ENCODE data around the gene HACD3. TPM values are rescaled to one million over a fixed set of nuclear protein-coding genes. Genes with fewer than 3 reads are reported as not detected.

HACD3 gene
- total RNA-seq, 1 experiment from 2014 or later, result 157 TPM

- Histone ChIP-seq H3K27ac (ENCODE audit: low read depth, low read length, poor library complexity, severe bottlenecking) (no peak overlapping the region), H3K4me1 (ENCODE audit: insufficient read depth, low read length, poor library complexity, severe bottlenecking) (no peaks in the 10 kb centered on the region), H3K4me3 (ENCODE audit: low read depth, low read length, poor library complexity, severe bottlenecking) (no peak overlapping the region), H3K36me3 (ENCODE audit: insufficient read depth, low read length, poor library complexity, severe bottlenecking) (peaks cover 43% of the 10 kb centered on the region), H3K27me3 (replicated peaks; ENCODE audit: insufficient read depth, low read depth, low read length, poor library complexity) (no peaks in the 10 kb centered on the region), H3K9me3 (ENCODE audit: low read depth, low read length, poor library complexity, severe bottlenecking) (no peaks in the 10 kb centered on the region)
- ChIA-PET POLR2A (ENCODE audit: low non-redundant PET) (no interaction called here), CTCF (no interaction called here)
- BruUV-seq (replicated peaks), result no TSS peak
- intact Hi-C loops (cut with micrococcal nuclease; ENCODE audit: unreplicated experiment), result no loop called here
- no peak for DNase-seq (ENCODE audit: low spot score)
- no peak for TF ChIP-seq CTCF (conservative IDR thresholded peaks at IDR 0.05; ENCODE audit: low read depth, low read length)
- TF ChIP-seq EZH2 (IDR thresholded peaks at IDR 0.05; ENCODE audit: borderline replicate concordance, low read depth, low read length, poor library complexity, severe bottlenecking), result no peak
Observed at GRCh38 chr15:65603134-65603533, 72.9 kb downstream of the HACD3 start.

GRCh38 chr15:65603559-65603958 lies 73.3 kb downstream of the HACD3 start:
- Histone ChIP-seq H3K4me1 (ENCODE audit: insufficient read depth, low read length, poor library complexity, severe bottlenecking) (no peaks in the 10 kb centered on the region), H3K9me3 (ENCODE audit: low read depth, low read length, poor library complexity, severe bottlenecking) (no peaks in the 10 kb centered on the region), H3K27ac (ENCODE audit: low read depth, low read length, poor library complexity, severe bottlenecking) (no peak overlapping the region), H3K4me3 (ENCODE audit: low read depth, low read length, poor library complexity, severe bottlenecking) (no peak overlapping the region), H3K36me3 (ENCODE audit: insufficient read depth, low read length, poor library complexity, severe bottlenecking) (peaks cover 39% of the 10 kb centered on the region), H3K27me3 (replicated peaks; ENCODE audit: insufficient read depth, low read depth, low read length, poor library complexity) (no peaks in the 10 kb centered on the region)
- intact Hi-C loops (cut with micrococcal nuclease; ENCODE audit: unreplicated experiment), result no loop called here
- CTCF ChIA-PET, result no interaction called here
- no peak for DNase-seq (ENCODE audit: low spot score)
- no TSS peak for BruUV-seq (replicated peaks)
- TF ChIP-seq CTCF (conservative IDR thresholded peaks at IDR 0.05; ENCODE audit: low read depth, low read length), result no peak
- TF ChIP-seq EZH2 (IDR thresholded peaks at IDR 0.05; ENCODE audit: borderline replicate concordance, low read depth, low read length, poor library complexity, severe bottlenecking), result no peak
- POLR2A ChIA-PET (ENCODE audit: low non-redundant PET), result no interaction called here

- POLR2A ChIA-PET (ENCODE audit: low non-redundant PET), result interaction anchor here (0.6 to 0.9 kb wide), 3 partner anchors 252 to 1380 kb away, joined by 3 read pairs; no protein-coding TSS in a partner anchor
- intact Hi-C loops (cut with micrococcal nuclease; ENCODE audit: unreplicated experiment), result no loop called here
- peak; percentile 99 for DNase-seq (ENCODE audit: low spot score)
Observed at GRCh38 chr15:65610871-65611718, 80.8 kb downstream of the HACD3 start, which contains the start of gene INTS14. TSS of gene INTS14 (minus strand) at chr15:65611131. CDS start at chr15:65607380, 3,751 bp downstream.

More at GRCh38 chr15:65610871-65611718, 80.8 kb downstream of the HACD3 start, which contains the start of gene INTS14:
- H3K27me3 ChIP-seq (replicated peaks; ENCODE audit: insufficient read depth, low read depth, low read length, poor library complexity), result no peaks in the 10 kb centered on the region
- peak; percentile 75 for TF ChIP-seq CTCF (conservative IDR thresholded peaks at IDR 0.05; ENCODE audit: low read depth, low read length)
- TF ChIP-seq EZH2 (IDR thresholded peaks at IDR 0.05; ENCODE audit: borderline replicate concordance, low read depth, low read length, poor library complexity, severe bottlenecking), result no peak
- H3K4me1 ChIP-seq (ENCODE audit: insufficient read depth, low read length, poor library complexity, severe bottlenecking), result peaks cover 16% of the 10 kb centered on the region
- H3K9me3 ChIP-seq (ENCODE audit: low read depth, low read length, poor library complexity, severe bottlenecking), result no peaks in the 10 kb centered on the region
- peak within 1 kb of the TSS; percentile 90 for H3K27ac ChIP-seq (ENCODE audit: low read depth, low read length, poor library complexity, severe bottlenecking)
- no peaks in the 10 kb centered on the region for H3K36me3 ChIP-seq (ENCODE audit: insufficient read depth, low read length, poor library complexity, severe bottlenecking)
- peak within 1 kb of the TSS; percentile 83 for H3K4me3 ChIP-seq (ENCODE audit: low read depth, low read length, poor library complexity, severe bottlenecking)
- CTCF ChIA-PET, result interaction anchor here (0.5 to 1.1 kb wide), 4 partner anchors 28 to 258 kb away, joined by 3 to 5 read pairs (median 4); partner anchors contain the start of gene RAB11A
- TSS peak; percentile 75 for BruUV-seq (replicated peaks)
